HCT116 (cell line): ENCODE results near the gene CDC6. TPM values are rescaled to one million over a fixed set of nuclear protein-coding genes. Genes with fewer than 3 reads are reported as not detected.

Experiments used
- ATAC-seq: fragments of 200-7000 bp; cut with Tn5 transposase; 2 replicates; pipeline ENCODE4 v1.9.1; 2020; ENCODE audit warnings: mild to moderate bottlenecking, moderate library complexity
- BruUV-seq: library from RNA; stranded (reverse); fragments of 400-500 nt; replicated peaks from 2 replicates; lab custom pipeline; 2021; lab: Mats Ljungman, UMichigan
- CTCF ChIA-PET: fragments of 300-600 bp; sonication (Branson Sonifier 250); formaldehyde crosslinking; loops from one replicate; lab custom pipeline; 2021; ENCODE audit warnings: antibody characterized with exemption; lab: Charles Lee
- POLR2A ChIA-PET: fragments of 300-600, 350-600 bp; sonication (Branson Sonifier 250); formaldehyde crosslinking; loops from one replicate; lab custom pipeline; 2021; ENCODE audit warnings: antibody characterized with exemption; lab: Charles Lee
- RAD21 ChIA-PET, 2 experiments: fragments of 300-600 bp; sonication (Branson Sonifier 250); formaldehyde crosslinking; loops; one replicate each; lab custom pipeline; 2023; ENCODE audit warnings: low total read pairs in 2 of 2; ENCODE audit not compliant: uncharacterized antibody in 2 of 2, unreplicated experiment in 2 of 2, low non-redundant PET in 1 of 2; lab: Charles Lee
- DNase-seq: peaks from one replicate; pipeline ENCODE4 v3.0.0-alpha.2; 2010; ENCODE audit warnings: low read depth, low spot score
- H2AFZ ChIP-seq: fragments of 200-600 bp; shearing (Covaris generic), sonication (generic); 2 replicates; pipeline ENCODE4 v1.6.1; 2017; ENCODE audit warnings: low read depth, mixed run types, mixed read lengths, antibody characterized with exemption, low read length; ENCODE audit not compliant: poor library complexity, severe bottlenecking
- H3K27ac ChIP-seq: 2 replicates; pipeline ENCODE4 v1.5.1; 2012; ENCODE audit warnings: low read depth, low read length
- H3K27me3 ChIP-seq: fragments of 200-600 bp; sonication (generic); 2 replicates; pipeline ENCODE4 v1.6.1; 2016; ENCODE audit warnings: mixed run types, low read length, mixed read lengths; ENCODE audit not compliant: insufficient read depth
- H3K36me3 ChIP-seq, 2 experiments: fragments of 200-500 bp in 1 of 2; fragments of 200-600 bp in 1 of 2; sonication (Bioruptor generic) in 1 of 2; sonication (generic) in 1 of 2; 2 replicates each; pipeline versions ENCODE4 v1.5.1 to v1.6.1; 2014 to 2016; ENCODE audit warnings: low read length in 2 of 2, inconsistent platforms in 1 of 2, mixed read lengths in 1 of 2, mixed run types in 1 of 2; ENCODE audit not compliant: insufficient read depth in 2 of 2, control insufficient read depth in 1 of 2
- H3K4me1 ChIP-seq, 2 experiments: fragments of 200-600 bp in 1 of 2; sonication (generic) in 1 of 2; 2 replicates each; pipeline versions ENCODE4 v1.5.1 to v1.6.1; 2012 to 2017; ENCODE audit warnings: low read length in 2 of 2, inconsistent platforms in 1 of 2, mild to moderate bottlenecking in 1 of 2, mixed read lengths in 1 of 2, mixed run types in 1 of 2, moderate library complexity in 1 of 2; ENCODE audit not compliant: insufficient read depth in 2 of 2, control insufficient read depth in 1 of 2
- H3K4me2 ChIP-seq: fragments of 200-600 bp; sonication (generic); 2 replicates; pipeline ENCODE4 v1.6.1; 2017; ENCODE audit warnings: mixed run types, low read length, mixed read lengths
- H3K4me3 ChIP-seq, 2 experiments: fragments of 200-600 bp in 1 of 2; sonication (generic) in 1 of 2; replicated peaks in 1 of 2; 2 replicates each; pipeline ENCODE4 v1.5.1; 2011 to 2016; ENCODE audit warnings: low read length in 2 of 2, control low read depth in 1 of 2, low read depth in 1 of 2, mild to moderate bottlenecking in 1 of 2, mixed read lengths in 1 of 2, mixed run types in 1 of 2
- H3K79me2 ChIP-seq: fragments of 200-600 bp; sonication (generic); 2 replicates; pipeline ENCODE4 v1.6.1; 2017; ENCODE audit warnings: mild to moderate bottlenecking, mixed run types, low read length, moderate library complexity, mixed read lengths; ENCODE audit not compliant: insufficient read depth
- H3K9ac ChIP-seq: fragments of 200-600 bp; sonication (generic); 2 replicates; pipeline ENCODE4 v1.6.1; 2016; ENCODE audit warnings: low read length, mixed read lengths
- H3K9me2 ChIP-seq: fragments of 200-600 bp; sonication (generic), shearing (Covaris generic); 2 replicates; pipeline ENCODE4 v1.6.1; 2017; ENCODE audit warnings: mixed run types, mild to moderate bottlenecking, moderate library complexity; ENCODE audit not compliant: insufficient read depth
- H3K9me3 ChIP-seq, 2 experiments: fragments of 200-500 bp in 1 of 2; fragments of 200-600 bp in 1 of 2; sonication (Bioruptor generic) in 1 of 2; sonication (generic) in 1 of 2; 2 replicates each; pipeline ENCODE4 v1.6.1; 2014 to 2017; ENCODE audit warnings: low read length in 2 of 2, mixed read lengths in 2 of 2, inconsistent platforms in 1 of 2, low read depth in 1 of 2, mild to moderate bottlenecking in 1 of 2, mixed run types in 1 of 2, moderate library complexity in 1 of 2; ENCODE audit not compliant: control insufficient read depth in 1 of 2, insufficient read depth in 1 of 2
- H4K20me1 ChIP-seq: fragments of 200-600 bp; sonication (generic), shearing (Covaris generic); 2 replicates; pipeline ENCODE4 v1.6.1; 2017; ENCODE audit warnings: mixed run types, mild to moderate bottlenecking, moderate library complexity; ENCODE audit not compliant: insufficient read depth
- ATF3 ChIP-seq: IDR thresholded peaks from 2 replicates; pipeline ENCODE4 v1.6.1; 2012
- CTCF ChIP-seq, 3 experiments: fragments of 200-600 bp in 1 of 3; sonication (generic) in 1 of 3; IDR thresholded peaks in 2 of 3; conservative IDR thresholded peaks in 1 of 3; 2 replicates each; pipeline ENCODE4 v1.5.1; 2012 to 2017; ENCODE audit warnings: low read depth in 2 of 3, low read length in 2 of 3, antibody characterized with exemption in 1 of 3, borderline replicate concordance in 1 of 3, control low read depth in 1 of 3, mild to moderate bottlenecking in 1 of 3, mixed read lengths in 1 of 3, mixed run types in 1 of 3, moderate library complexity in 1 of 3; ENCODE audit not compliant: insufficient read depth in 1 of 3
- EGR1 ChIP-seq: IDR thresholded peaks from 2 replicates; pipeline ENCODE4 v1.6.1; 2012; ENCODE audit warnings: low read depth
- EZH2phosphoT487 ChIP-seq: fragments of 200-600 bp; IDR thresholded peaks from 2 replicates; pipeline ENCODE4 v1.6.1; 2018; ENCODE audit warnings: antibody characterized with exemption, borderline replicate concordance
- POLR2A ChIP-seq: IDR thresholded peaks from 2 replicates; pipeline ENCODE4 v1.7.0; 2011; ENCODE audit warnings: borderline replicate concordance; ENCODE audit not compliant: insufficient read depth, insufficient read length; ENCODE audit errors: extremely low read depth
- SP1 ChIP-seq: IDR thresholded peaks from 2 replicates; pipeline ENCODE4 v1.6.1; 2012; ENCODE audit warnings: low read depth
- ZBTB33 ChIP-seq: IDR thresholded peaks from 2 replicates; pipeline ENCODE4 v1.6.1; 2011; ENCODE audit warnings: mild to moderate bottlenecking, low read length, moderate library complexity; ENCODE audit not compliant: insufficient replicate concordance; ENCODE audit errors: extremely low read depth
- intact Hi-C: fragments of 100-400 bp; cut with micrococcal nuclease; formaldehyde crosslinking; loops from 2 replicates; pipeline ENCODE4 v1.10.0; 2022
- total RNA-seq: library from RNA; stranded (reverse); gene quantifications from one replicate; pipeline ENCODE4 v1.2.1, GENCODE V29; 2021; ENCODE audit not compliant: unreplicated experiment

CDC6 gene
- total RNA-seq, 1 experiment from 2014 or later = 117 TPM

- TF ChIP-seq EGR1 = no peak
- no peak for TF ChIP-seq POLR2A
- no peak for TF ChIP-seq EZH2phosphoT487
- peak; percentile 53 for TF ChIP-seq SP1
- no peak for TF ChIP-seq ATF3
Measured at GRCh38 chr17:40316571-40317344, 29.1 kb downstream of the CDC6 start (continued).

- BruUV-seq = TSS peak; percentile 97
- H3K79me2 ChIP-seq = peaks cover 43% of the 10 kb centered on the region
- peaks cover 69 to 90% of the 10 kb centered on the region in 2 experiments for H3K4me1 ChIP-seq
- H3K4me3 ChIP-seq = peak overlapping the region; percentile 94 to 95
- ChIA-PET CTCF (interaction anchor here (0.7 to 2.0 kb wide), 5 partner anchors 10 to 202 kb away, joined by 3 to 19 read pairs (median 6); partner anchors contain the start of gene RARA), POLR2A (interaction anchor here (0.7 to 2.0 kb wide), 5 partner anchors 10 to 1370 kb away, joined by 3 to 8 read pairs (median 4); no protein-coding TSS in a partner anchor), RAD21 (interaction anchor here (0.6 to 1.3 kb wide), 3 partner anchors 15 to 364 kb away, joined by 3 read pairs; no protein-coding TSS in a partner anchor)
- no peaks in the 10 kb centered on the region for H3K36me3 ChIP-seq
- H3K9ac ChIP-seq = peak overlapping the region; percentile 99
- TF ChIP-seq CTCF (IDR thresholded peaks at IDR 0.05 in 2 of 3, conservative IDR thresholded peaks at IDR 0.05 in 1 of 3; ENCODE audit: borderline replicate concordance in 1 of 3, insufficient read depth in 1 of 3, low read depth in 2 of 3, low read length in 2 of 3) (peak in 2 of 3 experiments; percentile 58 to 65; a peak in 4 of 6 replicates), ZBTB33 (no peak)
- no peaks in the 10 kb centered on the region for H3K9me2 ChIP-seq
- intact Hi-C loops = no loop called here
- no peaks in the 10 kb centered on the region for H4K20me1 ChIP-seq
- no peaks in the 10 kb centered on the region for H3K27me3 ChIP-seq
- H3K4me2 ChIP-seq = peak overlapping the region; percentile 95
- DNase-seq (peak; percentile 46), ATAC-seq (peak; percentile 40)
- peak overlapping the region; percentile 91 for H3K27ac ChIP-seq
- no peak overlapping the region for H2AFZ ChIP-seq
- H3K9me3 ChIP-seq = no peaks in the 10 kb centered on the region
Measured at GRCh38 chr17:40317345-40317873, 29.7 kb downstream of the CDC6 start.
